ENCODE data around the gene IGFL2. TPM values are rescaled to one million over a fixed set of nuclear protein-coding genes. Genes with fewer than 3 reads are reported as not detected.
"Not testable (repeated sequence)": the region's sequence is repeated elsewhere in the genome, so short reads cannot be mapped to it uniquely, and the experiment has no call there.

The IGFL2 gene
- total RNA-seq, 4 donors from 2014 or later = 7.2 to 26.9 (median 24.9) TPM

DNA sequence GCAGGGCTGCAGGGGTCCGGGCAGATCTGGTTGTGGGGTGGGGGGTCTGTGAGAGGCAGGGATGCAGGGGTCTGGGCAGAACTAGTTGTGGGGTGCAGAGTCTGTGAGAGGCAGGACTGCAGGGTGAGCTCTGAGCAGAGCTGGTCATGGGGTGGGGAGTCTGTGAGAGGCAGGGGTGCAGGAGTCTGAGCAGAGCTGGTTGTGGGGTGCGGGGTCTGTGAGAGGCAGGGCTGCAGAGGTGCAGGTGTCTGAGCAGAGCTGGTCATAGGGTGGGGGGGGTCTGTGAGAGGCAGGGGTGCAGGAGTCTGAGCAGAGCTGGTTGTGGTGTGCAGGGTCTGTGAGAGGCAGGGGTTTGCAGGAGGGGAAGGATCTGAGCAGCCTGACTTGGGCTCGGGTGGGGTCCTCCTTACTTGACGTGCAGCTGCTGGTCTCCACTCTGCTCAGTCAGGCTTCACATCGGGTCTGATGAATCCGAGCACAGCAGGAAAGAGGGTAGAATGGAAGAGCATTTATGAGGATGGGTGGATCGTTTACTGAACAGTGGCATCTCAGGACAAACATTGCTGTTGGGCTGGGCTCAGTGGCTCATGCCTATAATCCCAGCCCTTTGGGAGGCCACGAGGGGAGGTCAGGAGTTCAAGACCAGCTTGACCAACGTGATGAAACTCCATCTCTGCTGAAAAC is 31.2 kb downstream of the IGFL2 start:
- 39 to 46% methylated on average over 9 of the region's 9 CpGs for WGBS, 2 donors
- TF ChIP-seq POLR2A (IDR thresholded peaks at IDR 0.05) = no peak
- TF ChIP-seq, protein P1, sequence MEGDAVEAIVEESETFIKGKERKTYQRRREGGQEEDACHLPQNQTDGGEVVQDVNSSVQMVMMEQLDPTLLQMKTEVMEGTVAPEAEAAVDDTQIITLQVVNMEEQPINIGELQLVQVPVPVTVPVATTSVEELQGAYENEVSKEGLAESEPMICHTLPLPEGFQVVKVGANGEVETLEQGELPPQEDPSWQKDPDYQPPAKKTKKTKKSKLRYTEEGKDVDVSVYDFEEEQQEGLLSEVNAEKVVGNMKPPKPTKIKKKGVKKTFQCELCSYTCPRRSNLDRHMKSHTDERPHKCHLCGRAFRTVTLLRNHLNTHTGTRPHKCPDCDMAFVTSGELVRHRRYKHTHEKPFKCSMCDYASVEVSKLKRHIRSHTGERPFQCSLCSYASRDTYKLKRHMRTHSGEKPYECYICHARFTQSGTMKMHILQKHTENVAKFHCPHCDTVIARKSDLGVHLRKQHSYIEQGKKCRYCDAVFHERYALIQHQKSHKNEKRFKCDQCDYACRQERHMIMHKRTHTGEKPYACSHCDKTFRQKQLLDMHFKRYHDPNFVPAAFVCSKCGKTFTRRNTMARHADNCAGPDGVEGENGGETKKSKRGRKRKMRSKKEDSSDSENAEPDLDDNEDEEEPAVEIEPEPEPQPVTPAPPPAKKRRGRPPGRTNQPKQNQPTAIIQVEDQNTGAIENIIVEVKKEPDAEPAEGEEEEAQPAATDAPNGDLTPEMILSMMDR (IDR thresholded peaks at IDR 0.05) = no peak
- no peak overlapping the region for H3K4me3 ChIP-seq (ENCODE audit: low read depth, poor library complexity, severe bottlenecking)
- intact Hi-C loops (cut with DNase I; ENCODE audit: low total_unique reads) = no loop called here
- DNase-seq (ENCODE audit: low spot score in 2 of 2) = peak in 1 of 2 donors; percentile 53

DNA sequence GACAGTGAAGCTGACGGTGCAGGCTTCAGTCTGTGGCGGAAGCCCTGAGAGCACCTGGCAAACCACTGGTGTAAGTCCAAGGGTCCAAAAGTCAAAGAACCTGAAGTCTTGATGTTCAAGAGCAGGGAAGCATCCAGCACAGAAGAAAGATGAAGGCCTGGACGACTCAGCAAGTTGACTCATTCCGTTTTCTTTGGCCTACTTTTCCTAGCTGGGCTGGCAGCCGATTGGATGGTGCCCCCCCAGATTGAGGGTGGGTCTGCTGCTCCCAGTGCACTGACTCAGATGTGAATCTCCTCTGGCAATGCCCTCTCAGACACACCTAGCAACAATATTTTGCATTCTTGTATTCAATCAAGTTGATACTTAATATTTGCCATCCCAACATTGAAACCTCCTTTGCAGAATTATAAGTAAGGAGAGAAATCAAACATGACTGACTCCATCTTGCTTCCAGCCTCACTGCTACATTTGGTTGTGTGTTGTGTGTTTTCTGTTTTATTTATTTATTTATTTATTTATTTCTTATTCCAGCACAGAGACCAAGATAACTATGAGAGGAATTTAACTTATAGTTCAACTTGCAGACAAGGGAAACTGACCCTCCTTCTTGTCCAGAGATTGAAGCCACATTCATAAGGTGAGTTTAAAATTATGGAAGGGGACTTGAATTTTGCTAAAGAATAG is 32.8 kb downstream of the IGFL2 start:
- intact Hi-C loops (cut with DNase I; ENCODE audit: low total_unique reads) = loop anchor here (5.0 kb wide), 1 partner anchor 59 kb away; the partner anchor contains the start of gene IGFL3
- TF ChIP-seq POLR2A (IDR thresholded peaks at IDR 0.05) = no peak
- TF ChIP-seq, protein P1 (IDR thresholded peaks at IDR 0.05) = no peak
- WGBS, 2 donors = 40 to 43% methylated on average over 5 of the region's 5 CpGs
- no peak overlapping the region for H3K4me3 ChIP-seq (ENCODE audit: low read depth, poor library complexity, severe bottlenecking)
- DNase-seq (ENCODE audit: low spot score in 2 of 2) = peak in 1 of 2 donors; percentile 80

DNA sequence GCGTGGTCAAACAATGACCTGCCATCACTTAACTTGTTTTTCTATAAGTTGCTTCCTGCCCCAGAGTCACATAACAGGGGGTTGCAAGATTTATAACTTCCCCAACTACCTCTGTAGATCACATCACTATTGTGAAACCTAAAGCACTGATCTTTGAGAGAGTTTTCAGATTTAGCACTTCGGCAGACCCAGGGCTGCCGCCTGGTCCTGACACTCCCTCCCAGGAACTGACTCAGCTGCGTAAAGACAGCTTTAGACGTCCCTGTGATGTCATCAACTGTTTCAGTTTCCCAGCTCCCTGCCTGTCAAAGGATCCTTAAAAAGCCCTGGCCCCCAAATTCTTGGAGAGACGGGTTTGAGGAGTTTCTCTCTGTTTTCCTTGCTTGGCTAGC is 33.3 kb downstream of the IGFL2 start:
- TF ChIP-seq, protein P1 (IDR thresholded peaks at IDR 0.05) = no peak
- no peak for TF ChIP-seq POLR2A (IDR thresholded peaks at IDR 0.05)
- 51 to 55% methylated on average over 6 of the region's 6 CpGs for WGBS, 2 donors
- H3K4me3 ChIP-seq (ENCODE audit: low read depth, poor library complexity, severe bottlenecking) = no peak overlapping the region
- peak in 1 of 2 donors; percentile 75 for DNase-seq (ENCODE audit: low spot score in 2 of 2)
- intact Hi-C loops (cut with DNase I; ENCODE audit: low total_unique reads) = loop anchor here (5.0 kb wide), 1 partner anchor 59 kb away; the partner anchor contains the start of gene IGFL3

DNA sequence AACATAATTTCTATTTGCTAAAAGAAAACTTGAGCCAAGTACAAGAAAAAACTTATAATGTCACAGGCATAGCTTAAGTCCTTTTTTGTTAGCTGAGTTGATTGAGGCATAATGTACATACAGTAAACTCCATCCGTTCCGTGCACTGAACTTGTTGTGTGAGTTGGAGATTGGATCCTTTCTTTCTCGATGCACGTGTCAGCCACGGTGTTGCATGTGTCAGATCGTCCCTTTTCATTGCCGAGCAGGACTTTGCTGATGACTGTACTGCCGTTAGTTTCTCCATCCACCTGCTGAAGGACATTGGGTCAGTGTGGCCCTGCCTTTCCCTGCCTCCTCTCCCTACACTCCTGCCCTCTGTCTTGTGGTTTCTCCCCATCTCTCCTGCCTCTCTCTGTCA is 34.4 kb downstream of the IGFL2 start:
- peak in 1 of 2 donors; percentile 31 for DNase-seq (ENCODE audit: low spot score in 2 of 2)
- no peak for TF ChIP-seq POLR2A (IDR thresholded peaks at IDR 0.05)
- TF ChIP-seq, protein P1 (IDR thresholded peaks at IDR 0.05) = no peak
- no peak overlapping the region for H3K4me3 ChIP-seq (ENCODE audit: low read depth, poor library complexity, severe bottlenecking)
- 85 to 95% methylated on average over 8 of the region's 8 CpGs for WGBS, 2 donors
- intact Hi-C loops (cut with DNase I; ENCODE audit: low total_unique reads) = loop anchor here (5.0 kb wide), 1 partner anchor 60 kb away; the partner anchor contains the start of gene IGFL3

DNA sequence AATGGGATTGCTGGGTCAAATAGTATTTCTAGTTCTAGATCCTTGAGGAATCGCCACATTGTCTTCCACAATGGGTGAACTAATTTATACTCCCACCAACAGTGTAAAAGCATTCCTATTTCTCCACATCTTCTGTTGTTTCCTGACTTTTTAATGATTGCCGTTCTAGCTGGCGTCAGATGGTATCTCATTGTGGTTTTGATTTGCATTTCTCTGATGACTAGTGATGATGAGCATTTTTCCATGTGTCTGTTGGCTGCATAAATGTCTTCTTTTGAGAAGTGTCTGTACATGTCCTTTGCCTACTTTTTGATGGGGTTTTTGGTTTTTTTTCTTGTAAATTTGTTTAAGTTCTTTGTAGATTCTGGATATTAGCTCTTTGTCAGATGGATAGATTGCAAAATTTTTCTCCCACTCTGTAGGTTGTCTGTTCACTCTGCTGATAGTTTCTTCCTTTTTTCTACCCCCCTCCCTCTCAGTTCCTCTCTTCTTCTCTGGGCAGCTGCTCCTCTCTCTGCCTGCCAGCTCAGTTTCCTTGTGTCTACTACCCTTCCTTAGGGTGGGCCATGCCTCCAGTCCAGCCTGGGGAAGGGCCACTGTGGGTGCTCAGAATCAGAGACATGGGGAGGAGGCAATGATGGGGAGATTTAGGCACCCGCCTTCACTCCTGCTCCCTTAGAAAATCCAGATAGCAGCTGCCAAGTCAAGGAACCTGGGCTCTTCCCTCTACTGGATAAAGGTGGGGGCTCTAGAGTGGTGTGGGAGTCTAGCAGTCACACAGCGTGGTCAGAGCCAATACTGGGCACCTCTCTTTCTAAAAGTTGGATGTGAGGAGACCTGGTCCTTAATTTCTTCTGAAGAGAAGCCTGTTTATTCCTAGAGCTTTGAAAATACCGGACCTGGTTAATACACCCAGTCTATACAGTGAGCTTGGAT is 37.0 kb downstream of the IGFL2 start:
- 45 to 47% methylated on average over 6 of the region's 6 CpGs for WGBS, 2 donors
- intact Hi-C loops (cut with DNase I; ENCODE audit: low total_unique reads) = loop anchor here (5.0 kb wide), 2 partner anchors 63 to 103 kb away; partner anchors contain the start of gene IGFL3

More for the DNA sequence above, 37.0 kb downstream of the IGFL2 start:
- H3K4me3 ChIP-seq (ENCODE audit: low read depth, poor library complexity, severe bottlenecking) = not testable (repeated sequence)
- DNase-seq (ENCODE audit: low spot score in 2 of 2) = peak in 1 of 2 donors; percentile 65

All from lower leg skin (tissue), 4 donors.